ENCODE measurements around the gene A2M.

A2M gene

GRCh38 chr12:9099552-9100190 is 16.0 kb downstream of the A2M start:
- DNase-seq (ENCODE audit: low spot score), result no peak

GRCh38 chr12:9098463-9099026 is 17.2 kb downstream of the A2M start:
- no peak for DNase-seq (ENCODE audit: low spot score)

- no peak for DNase-seq (ENCODE audit: low spot score)
Measured at GRCh38 chr12:9098115-9098452, 17.6 kb downstream of the A2M start.

- no peak for DNase-seq (ENCODE audit: low spot score)
Measured at GRCh38 chr12:9096563-9097176, 19.0 kb downstream of the A2M start.

GRCh38 chr12:9095322-9095721 is 20.4 kb downstream of the A2M start:
- DNase-seq (ENCODE audit: low spot score), result no peak

GRCh38 chr12:9094512-9095206 is 21.1 kb downstream of the A2M start:
- DNase-seq (ENCODE audit: low spot score), result no peak

GRCh38 chr12:9091891-9092598 is 23.7 kb downstream of the A2M start:
- no peak for DNase-seq (ENCODE audit: low spot score)

GRCh38 chr12:9090220-9090619 is 25.5 kb downstream of the A2M start:
- DNase-seq (ENCODE audit: low spot score), result no peak

GRCh38 chr12:9087087-9087835 is 28.5 kb downstream of the A2M start:
- no peak for DNase-seq (ENCODE audit: low spot score)

- no peak for DNase-seq (ENCODE audit: low spot score)
Measured at GRCh38 chr12:9086087-9086486, 29.6 kb downstream of the A2M start.

- DNase-seq (ENCODE audit: low spot score), result no peak
Measured at GRCh38 chr12:9084417-9084816, 31.3 kb downstream of the A2M start.

- DNase-seq (ENCODE audit: low spot score), result no peak
Measured at GRCh38 chr12:9083793-9084192, 31.9 kb downstream of the A2M start.

- no peak for DNase-seq (ENCODE audit: low spot score)
Measured at GRCh38 chr12:9081667-9082427, 33.9 kb downstream of the A2M start.

GRCh38 chr12:9079883-9080675 is 35.6 kb downstream of the A2M start:
- no peak for DNase-seq (ENCODE audit: low spot score)

- no peak for DNase-seq (ENCODE audit: low spot score)
Measured at GRCh38 chr12:9079082-9079481, 36.6 kb downstream of the A2M start.

GRCh38 chr12:9077152-9078031 is 38.3 kb downstream of the A2M start:
- no peak for DNase-seq (ENCODE audit: low spot score)

- no peak for DNase-seq (ENCODE audit: low spot score)
Measured at GRCh38 chr12:9076733-9077132, 39.0 kb downstream of the A2M start.

GRCh38 chr12:9075138-9075535 is 40.6 kb downstream of the A2M start:
- DNase-seq (ENCODE audit: low spot score), result no peak

GRCh38 chr12:9074484-9075137 is 41.1 kb downstream of the A2M start:
- no peak for DNase-seq (ENCODE audit: low spot score)
